C4-2B (cell line): Measurements from ENCODE around the gene BLVRB.

Experiments
- H3K27ac ChIP-seq: fragments of 450-650 bp; 2 replicates; pipeline ENCODE4 v1.5.1; 2017
- CTCF ChIP-seq: fragments of 450-650 bp; conservative IDR thresholded peaks from 2 replicates; pipeline ENCODE4 v1.5.1; 2017; ENCODE audit warnings: mild to moderate bottlenecking
- ZFX ChIP-seq: fragments of 450-650 bp; IDR thresholded peaks from 2 replicates; pipeline ENCODE4 v1.6.1; 2017

The BLVRB gene

DNA sequence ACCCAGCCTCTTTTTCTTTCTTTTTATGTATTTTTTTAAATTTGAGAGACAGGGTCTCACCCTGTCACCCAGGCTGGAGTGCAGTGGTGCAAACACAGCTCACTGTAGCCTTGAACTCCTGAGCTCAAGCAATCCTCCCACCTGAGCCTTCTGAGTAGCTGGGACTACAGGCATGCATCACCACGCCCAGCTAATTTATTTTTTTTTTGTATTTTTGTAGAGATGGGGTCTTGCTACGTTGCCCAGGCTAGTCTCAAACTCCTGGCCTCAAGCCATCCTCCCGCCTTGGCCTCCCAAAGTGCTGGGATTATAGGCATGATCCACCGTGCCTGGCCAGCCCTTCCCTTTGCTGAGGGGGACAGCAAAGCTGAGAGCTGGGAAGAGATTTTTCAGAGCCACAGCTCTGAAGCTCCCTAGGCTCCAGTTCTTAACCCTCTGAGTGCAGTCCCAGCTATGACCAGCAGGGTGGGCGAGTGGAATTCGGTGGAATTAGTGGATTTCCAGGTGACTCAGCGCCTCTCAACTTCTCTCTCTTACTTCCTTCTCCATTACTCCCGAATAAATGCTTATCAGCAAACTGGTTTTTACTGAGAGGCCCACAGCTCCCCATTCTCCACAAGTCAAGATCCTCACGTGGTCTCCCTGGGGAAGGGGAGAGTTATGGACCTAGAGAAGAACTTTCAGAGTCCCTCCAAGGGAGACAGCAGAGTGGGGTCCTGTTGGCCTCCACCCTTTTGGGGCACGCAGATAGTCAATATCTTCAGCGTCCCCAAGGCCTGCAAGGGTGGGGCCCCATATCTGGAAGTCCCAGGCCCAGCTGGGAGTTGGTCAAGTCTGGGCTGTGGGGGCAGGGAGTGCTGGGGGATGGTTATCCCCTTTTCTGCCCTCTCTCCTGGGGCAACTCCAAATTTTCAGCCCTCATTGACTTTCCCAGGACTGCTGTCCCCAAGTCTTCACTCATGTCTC, 1.2 kb downstream of the BLVRB start:
- TF ChIP-seq CTCF (peak; percentile 86), ZFX (no peak)
- peak overlapping the region; percentile 90 for H3K27ac ChIP-seq

DNA sequence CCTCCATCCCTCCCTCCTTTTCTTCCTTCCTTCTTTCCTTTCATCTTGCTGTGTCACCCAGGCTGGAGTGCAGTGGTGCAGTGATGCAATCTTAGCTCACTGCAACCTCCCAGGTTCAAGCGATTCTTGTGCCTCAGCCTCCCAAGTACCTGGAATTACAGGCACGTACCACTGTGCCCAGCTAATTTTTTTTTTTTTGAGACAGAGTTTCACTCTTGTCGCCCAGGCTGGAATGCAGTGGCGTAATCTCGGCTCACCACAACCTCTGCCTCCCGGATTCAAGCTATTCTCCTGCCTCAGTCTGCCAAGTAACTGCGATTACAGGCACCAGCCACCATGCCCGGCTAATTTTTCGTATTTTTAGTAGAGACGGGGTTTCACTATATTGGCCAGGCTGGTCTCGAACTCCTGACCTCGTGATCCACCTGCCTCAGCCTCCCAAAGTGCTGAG, 1.9 kb downstream of the BLVRB start:
- H3K27ac ChIP-seq = peak overlapping the region; percentile 90

GRCh38 chr19:40461669-40462221, 3.8 kb downstream of the BLVRB start:
- peak overlapping the region; percentile 90 for H3K27ac ChIP-seq
- TF ChIP-seq ZFX = no peak
- no peak for TF ChIP-seq CTCF

DNA sequence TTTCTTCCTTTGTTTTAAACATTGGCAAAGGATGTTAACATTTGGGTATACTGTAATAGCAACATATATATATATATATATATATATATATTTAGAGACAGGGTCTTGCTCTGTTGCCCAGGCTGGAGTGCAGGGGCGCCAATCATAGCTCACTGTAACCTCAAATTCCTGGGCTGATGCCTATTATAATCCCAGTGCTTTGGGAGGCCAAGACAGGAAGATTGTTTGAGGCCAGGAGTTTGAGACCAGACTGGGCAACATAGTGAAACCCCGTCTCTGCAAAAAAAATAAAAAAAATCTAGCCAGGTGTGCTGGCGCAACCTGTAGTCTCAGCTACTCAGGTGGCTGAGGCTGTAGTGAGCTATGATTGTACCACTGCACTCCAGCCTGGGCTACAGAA, 5.4 kb downstream of the BLVRB start:
- H3K27ac ChIP-seq = no peak overlapping the region
- no peak for TF ChIP-seq CTCF
- TF ChIP-seq ZFX = no peak

DNA sequence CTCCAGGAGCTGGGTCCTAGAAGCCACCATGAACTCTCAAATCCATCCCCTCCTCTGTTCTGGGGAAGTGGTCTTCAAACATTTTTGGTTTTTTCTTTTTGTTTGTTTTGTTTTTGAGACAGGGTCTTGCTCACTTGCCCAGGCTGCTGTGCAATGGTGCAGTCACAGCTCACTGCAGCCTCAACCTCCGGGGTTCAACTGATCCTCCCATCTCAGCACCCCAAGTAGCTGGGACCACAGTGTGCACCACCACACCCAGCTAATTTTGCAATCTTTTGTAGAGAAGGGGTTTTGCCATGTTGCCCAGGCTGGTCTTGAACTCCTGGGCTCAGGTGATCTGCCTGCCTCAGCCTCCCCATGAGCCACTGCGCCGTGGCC, 7.0 kb downstream of the BLVRB start:
- TF ChIP-seq ZFX (no peak), CTCF (no peak)
- no peak overlapping the region for H3K27ac ChIP-seq

DNA sequence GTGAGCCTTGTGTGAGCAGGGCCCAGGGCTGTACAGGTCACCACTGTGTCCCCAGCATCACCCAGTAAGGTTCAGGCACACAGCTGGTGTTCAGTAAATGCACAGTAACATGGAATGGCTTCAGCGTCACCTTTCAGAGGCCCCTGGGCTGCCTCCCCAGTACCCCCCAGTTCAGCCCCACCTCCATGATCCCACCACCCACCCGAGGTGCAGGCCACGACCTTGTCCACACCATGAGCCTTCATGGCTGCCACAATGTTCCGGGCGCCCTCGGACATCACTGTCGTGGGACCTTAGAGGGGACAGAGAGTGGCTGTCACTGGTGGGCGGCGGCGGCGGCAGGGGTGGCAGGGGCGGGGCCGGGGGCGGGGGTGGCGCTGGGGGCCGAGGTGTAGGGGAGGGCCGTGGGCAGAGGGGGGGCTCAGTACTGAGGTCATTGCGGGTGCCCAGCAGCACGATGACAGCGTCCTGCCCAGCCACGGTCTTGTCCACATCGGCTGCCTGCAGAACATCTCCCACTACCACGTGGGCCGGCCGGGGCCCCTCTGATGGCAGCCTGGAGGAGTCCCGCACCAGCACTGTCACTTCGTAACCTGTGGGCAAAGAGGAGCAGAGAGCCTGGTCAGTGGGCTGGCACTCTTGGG, 7.5 kb downstream of the BLVRB start:
- H3K27ac ChIP-seq = no peak overlapping the region
- no peak for TF ChIP-seq ZFX
- TF ChIP-seq CTCF = no peak

- TF ChIP-seq ZFX (no peak), CTCF (no peak)
Measured at GRCh38 chr19:40457048-40457447, 8.5 kb downstream of the BLVRB start.

DNA sequence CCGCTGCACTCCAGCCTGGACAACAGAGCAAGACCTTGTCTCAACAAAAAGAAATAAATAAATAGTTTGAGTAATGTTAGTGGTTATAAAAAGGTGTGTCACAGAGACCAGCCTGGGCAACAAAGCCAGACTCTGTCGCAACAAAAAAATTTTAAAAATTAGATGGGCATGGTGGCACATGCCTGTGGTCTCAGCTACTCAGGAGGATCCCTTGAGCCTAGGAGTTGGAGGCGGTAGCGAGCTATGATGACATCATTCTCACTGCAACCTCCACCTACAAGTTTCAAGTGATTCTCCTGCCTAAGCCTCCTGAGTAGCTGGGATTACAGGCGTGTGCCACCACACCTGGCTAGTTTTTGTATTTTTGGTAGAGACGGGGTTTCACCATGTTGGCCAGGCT, 11.6 kb downstream of the BLVRB start:
- peak overlapping the region; percentile 36 for H3K27ac ChIP-seq

More at GRCh38 chr19:40457048-40457447, 8.5 kb downstream of the BLVRB start:
- no peak overlapping the region for H3K27ac ChIP-seq
